D721Med (cell line): ENCODE measurements around the gene NUP50.

Experiments
- DNase-seq: peaks from one replicate; pipeline ENCODE4 v3.0.0; 2011; ENCODE audit warnings: low spot score; ENCODE audit not compliant: insufficient read length
- FAIRE-seq: peaks from 2 replicates; lab custom pipeline; 2011; peaks lifted over from hg19 to GRCh38; lab: Jason Lieb, UNC
- TF ChIP-seq, protein P1 (sequence below): IDR thresholded peaks from 2 replicates; pipeline ENCODE4 v1.5.1; 2012; ENCODE audit warnings: mild to moderate bottlenecking, control low read depth; ENCODE audit not compliant: insufficient read depth; ENCODE audit errors: missing control alignments

NUP50 gene

DNA sequence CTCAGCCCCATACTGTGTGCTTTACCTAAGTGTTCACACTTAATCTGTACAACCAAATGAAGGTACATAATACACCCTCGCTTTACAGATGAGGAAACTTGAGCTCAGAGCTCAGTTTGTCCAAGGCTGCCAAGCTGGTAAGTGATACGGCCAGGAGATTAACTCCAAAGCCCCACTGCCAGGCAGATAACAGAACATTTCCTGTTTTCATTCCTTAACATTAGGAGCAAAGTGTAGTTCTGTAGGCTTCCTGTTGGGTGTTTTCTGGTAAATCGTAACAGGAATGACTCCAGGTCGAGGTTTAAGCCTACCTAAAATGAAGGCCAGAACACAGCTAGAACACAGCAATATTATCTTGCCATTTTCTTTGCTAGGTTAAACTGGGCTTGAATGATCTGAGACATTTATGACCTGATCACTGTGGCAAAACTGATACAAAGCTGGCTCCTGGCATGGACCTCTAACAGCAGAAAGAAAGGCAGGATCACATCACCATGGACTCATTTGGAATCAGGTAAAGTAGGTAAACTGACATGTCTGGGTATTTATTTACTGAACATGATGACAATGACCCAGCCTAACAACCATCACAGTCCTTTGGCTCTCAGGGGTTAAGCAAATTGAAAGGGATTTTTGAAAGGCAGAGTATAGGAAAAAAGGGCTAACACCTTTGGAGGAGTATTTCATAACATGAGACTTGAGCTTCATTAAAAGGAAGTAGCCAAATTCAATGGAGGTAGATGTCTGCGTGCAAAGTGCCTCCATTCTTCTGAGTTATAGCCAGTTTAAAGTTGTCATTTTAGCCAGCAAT, 3.9 kb upstream of the NUP50 start:
- TF ChIP-seq, protein P1, sequence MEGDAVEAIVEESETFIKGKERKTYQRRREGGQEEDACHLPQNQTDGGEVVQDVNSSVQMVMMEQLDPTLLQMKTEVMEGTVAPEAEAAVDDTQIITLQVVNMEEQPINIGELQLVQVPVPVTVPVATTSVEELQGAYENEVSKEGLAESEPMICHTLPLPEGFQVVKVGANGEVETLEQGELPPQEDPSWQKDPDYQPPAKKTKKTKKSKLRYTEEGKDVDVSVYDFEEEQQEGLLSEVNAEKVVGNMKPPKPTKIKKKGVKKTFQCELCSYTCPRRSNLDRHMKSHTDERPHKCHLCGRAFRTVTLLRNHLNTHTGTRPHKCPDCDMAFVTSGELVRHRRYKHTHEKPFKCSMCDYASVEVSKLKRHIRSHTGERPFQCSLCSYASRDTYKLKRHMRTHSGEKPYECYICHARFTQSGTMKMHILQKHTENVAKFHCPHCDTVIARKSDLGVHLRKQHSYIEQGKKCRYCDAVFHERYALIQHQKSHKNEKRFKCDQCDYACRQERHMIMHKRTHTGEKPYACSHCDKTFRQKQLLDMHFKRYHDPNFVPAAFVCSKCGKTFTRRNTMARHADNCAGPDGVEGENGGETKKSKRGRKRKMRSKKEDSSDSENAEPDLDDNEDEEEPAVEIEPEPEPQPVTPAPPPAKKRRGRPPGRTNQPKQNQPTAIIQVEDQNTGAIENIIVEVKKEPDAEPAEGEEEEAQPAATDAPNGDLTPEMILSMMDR = no peak
- DNase-seq (no peak), FAIRE-seq (no peak)

DNA sequence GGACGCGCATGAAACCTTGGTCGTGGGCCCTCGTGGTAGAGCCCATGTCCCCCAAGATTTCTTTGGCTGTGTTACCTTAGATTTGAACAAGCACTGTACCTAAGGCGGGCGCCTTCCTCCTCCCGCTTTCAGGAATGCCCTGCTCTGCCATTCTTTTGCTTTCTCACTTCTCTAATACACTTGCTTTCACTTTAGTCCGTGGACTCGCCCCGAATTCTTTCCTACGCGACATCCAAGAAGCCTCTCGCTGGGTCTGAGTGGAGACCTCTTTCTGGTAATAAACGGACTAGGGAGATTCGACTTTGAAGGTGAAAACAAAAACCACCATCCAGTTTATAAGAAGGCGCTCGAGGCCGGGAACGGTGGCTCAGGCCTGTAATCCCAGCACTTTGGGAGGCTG, 1.2 kb upstream of the NUP50 start:
- FAIRE-seq (no peak), DNase-seq (no peak)
- TF ChIP-seq, protein P1 = no peak

DNA sequence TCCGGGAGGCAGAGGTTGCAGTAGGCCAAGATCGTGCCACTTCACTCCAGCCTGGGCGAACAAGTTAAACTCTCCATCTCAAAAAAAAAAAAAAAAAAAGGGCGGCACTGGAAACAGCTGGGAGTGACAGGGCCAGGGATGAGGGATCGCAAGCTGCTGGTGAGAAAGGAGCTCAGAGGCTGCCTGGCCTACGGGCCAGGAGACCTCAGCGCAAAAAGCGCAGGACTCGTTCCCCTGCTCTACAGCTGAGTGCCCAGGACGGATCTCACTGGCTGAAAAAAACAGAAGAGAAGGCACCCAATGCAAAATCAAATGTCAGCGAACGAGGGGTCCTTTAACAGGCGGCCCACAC, 650 bp upstream of the NUP50 start:
- TF ChIP-seq, protein P1 = no peak
- DNase-seq (no peak), FAIRE-seq (no peak)

DNA sequence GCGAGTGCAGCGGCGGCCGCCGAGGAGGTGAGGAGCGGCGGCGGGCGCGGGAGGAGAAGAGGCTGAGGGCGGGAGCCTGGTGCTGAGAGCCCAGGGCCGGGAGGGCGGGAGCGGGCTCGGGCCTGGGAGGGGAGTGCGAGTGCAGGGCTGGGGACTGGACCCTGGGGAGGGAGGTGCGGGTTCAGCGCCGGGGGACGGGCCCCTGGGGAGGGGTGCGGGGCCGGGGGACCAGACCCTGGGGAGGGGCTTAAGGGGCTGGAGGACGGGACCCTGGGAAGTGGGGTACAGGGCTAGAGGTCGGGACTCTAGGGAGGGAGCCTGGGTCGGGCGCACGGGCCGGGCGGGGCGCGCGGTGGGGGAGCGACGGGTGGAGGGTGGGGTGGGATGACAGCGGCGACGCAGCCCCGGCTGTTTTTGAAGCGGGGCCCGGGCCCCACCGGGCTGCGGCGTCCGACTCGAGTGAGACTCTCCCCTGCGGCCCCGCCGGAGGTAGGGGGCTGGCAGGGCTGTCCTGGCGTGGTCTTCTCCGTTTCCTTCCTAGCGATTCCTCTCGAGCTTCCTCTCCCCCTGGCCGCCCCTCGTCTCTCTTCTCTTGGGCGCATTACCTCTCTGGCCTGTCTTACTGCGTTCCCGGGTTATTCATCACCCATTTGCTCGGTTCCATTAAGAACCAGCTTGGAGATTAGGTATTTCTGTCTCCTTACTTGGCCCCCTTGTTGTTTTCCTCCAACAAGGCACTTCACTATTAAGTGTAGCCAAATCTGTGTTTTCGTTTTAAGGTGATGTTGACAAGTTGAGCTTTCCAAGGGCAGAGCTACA, 754 bp downstream of the NUP50 start:
- DNase-seq (no peak), FAIRE-seq (no peak)

DNA sequence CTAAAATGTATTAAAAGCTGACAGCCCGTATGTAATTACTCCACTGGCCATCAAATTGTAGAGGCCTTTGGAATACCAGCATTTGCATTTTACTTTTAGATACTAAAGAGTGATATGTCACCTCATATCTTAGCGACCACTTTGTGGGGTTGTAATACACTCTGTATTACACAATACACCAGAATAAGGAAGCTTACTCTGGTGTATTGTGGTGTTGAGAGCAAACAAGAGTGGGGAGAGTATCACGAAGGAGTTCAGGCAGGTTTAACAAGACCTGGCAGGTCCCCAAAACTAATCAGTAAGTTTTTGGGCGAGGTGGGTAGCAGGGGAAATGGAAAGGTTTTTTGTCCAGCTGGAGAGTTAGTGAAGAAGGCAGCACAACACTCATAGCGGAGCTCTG, 3.2 kb downstream of the NUP50 start:
- FAIRE-seq (no peak), DNase-seq (no peak)
- TF ChIP-seq, protein P1 = no peak

More for the DNA sequence above, 754 bp downstream of the NUP50 start:
- TF ChIP-seq, protein P1 = no peak

DNA sequence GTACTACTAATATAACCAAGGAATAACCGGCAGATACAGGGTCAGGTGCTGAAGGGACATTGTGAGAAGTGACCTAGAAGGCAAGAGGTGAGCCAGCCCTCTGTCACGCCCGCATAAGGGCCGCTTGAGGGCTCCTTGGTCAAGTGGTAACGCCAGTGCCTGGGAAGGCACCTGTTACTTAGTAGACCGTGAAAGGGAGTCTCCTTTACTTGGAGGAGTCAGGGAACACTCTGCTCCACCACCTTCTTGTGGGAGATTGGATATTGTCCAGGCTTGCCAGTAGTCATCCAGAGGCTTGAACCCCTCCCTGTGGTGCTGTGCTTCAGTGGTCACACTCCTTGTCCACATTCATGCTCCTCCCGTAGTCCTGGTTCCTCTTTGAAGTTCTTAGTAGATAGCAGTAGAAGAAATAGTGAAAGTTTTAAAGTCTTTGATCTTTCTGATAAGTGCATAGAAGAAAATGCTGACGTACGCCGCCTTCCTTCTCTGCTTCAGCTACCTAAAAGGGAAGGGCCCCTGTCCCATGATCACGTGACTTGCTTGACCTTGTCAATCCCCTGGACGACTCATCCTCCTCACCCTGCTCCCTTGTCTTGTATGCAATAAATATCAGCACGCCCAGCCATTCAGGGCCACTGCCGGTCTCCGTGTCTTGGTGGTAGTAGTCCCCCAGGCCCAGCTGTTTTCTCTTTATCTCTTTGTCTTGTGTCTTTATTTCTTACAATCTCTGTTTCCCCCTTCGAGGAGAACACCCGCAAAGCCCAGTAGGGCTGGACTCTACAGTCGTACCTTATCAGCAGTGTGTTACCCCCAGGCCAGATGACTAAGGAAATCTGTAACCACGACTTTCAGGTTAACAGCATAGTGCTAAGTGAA, 6.1 kb downstream of the NUP50 start:
- DNase-seq (no peak), FAIRE-seq (no peak)
- TF ChIP-seq, protein P1 = no peak
